Measurements from ENCODE around the gene MCM7. TPM values are rescaled to one million over a fixed set of nuclear protein-coding genes. Genes with fewer than 3 reads are reported as not detected.

MCM7 gene
- total and polyA plus RNA-seq, 4 donors = 36.0 to 54.7 (median 41.8) TPM

DNA sequence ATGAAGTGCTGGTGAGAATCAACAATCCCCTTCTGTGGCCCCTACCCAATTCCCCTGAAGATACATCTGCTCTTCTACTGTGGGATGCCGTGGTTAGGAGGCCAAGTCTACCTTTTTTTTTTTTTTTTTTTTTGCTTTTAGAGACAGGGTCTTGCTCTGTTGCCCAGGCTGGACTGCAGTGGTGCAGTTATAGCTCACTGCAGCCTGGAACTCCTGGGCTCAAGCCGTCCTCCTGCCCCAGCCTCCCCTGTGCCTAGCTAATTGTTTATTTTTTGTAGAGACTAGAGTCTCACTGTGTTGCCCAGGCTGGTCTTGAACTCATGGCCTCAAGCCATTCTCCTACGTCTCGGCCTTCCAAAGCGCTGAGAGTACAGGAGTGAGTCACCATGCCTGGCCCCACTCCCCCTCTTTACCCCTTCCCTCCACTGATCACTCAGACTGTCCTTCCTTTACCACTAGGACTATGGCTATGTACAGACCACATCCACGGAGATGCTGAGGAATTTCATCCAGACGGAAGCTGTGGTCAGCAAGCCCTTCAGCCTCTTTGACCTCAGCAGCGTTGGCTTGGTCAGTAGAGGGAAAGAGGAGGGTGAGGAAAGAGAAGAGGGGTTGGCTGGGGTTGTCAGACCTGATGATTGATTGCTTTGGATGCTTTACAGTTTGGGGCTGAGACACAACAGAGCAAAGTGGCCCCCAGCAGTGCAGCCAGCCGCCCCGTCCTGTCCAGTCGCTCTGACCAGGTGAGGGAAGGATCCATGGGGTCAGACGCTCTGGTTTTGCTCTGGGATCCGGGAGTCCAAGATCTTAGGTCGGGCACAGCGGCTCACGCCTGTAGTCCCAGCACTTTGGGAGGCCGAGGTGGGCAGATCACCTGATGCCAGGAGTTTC lies 2.0 kb upstream of the MCM7 start:
- Histone ChIP-seq H3K9ac (ENCODE audit: insufficient read depth in 1 of 2, low read length in 2 of 2) (no peak overlapping the region), H3K36me3 (ENCODE audit: control insufficient read depth in 4 of 4, insufficient read depth in 4 of 4, low read length in 4 of 4) (peaks cover 11 to 47% (median 22%) of the 10 kb centered on the region in 4 donors), H3K27me3 (ENCODE audit: control insufficient read depth in 3 of 3, insufficient read depth in 3 of 3, low read length in 2 of 3) (no peaks in the 10 kb centered on the region), H3K27ac (ENCODE audit: low read depth in 1 of 2, low read length in 1 of 2) (no peak overlapping the region), H3K4me3 (no peak overlapping the region), H3K4me1 (ENCODE audit: control insufficient read depth in 5 of 5, insufficient read depth in 5 of 5, low read length in 5 of 5) (peaks cover 0 to 15% (median 11%) of the 10 kb centered on the region in 5 donors), H3K9me3 (ENCODE audit: control insufficient read depth in 4 of 4, insufficient read depth in 3 of 4, low read length in 3 of 4) (no peaks in the 10 kb centered on the region)
- no peak for ATAC-seq (ENCODE audit: insufficient read depth, low FRiP score)
- WGBS, 2 donors = 92 to 93% methylated on average over 17 of the region's 17 CpGs
- no peak for DNase-seq
- TF ChIP-seq, protein P1, sequence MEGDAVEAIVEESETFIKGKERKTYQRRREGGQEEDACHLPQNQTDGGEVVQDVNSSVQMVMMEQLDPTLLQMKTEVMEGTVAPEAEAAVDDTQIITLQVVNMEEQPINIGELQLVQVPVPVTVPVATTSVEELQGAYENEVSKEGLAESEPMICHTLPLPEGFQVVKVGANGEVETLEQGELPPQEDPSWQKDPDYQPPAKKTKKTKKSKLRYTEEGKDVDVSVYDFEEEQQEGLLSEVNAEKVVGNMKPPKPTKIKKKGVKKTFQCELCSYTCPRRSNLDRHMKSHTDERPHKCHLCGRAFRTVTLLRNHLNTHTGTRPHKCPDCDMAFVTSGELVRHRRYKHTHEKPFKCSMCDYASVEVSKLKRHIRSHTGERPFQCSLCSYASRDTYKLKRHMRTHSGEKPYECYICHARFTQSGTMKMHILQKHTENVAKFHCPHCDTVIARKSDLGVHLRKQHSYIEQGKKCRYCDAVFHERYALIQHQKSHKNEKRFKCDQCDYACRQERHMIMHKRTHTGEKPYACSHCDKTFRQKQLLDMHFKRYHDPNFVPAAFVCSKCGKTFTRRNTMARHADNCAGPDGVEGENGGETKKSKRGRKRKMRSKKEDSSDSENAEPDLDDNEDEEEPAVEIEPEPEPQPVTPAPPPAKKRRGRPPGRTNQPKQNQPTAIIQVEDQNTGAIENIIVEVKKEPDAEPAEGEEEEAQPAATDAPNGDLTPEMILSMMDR (IDR thresholded peaks at IDR 0.05; ENCODE audit: control extremely low read depth, extremely low read depth) = no peak

DNA sequence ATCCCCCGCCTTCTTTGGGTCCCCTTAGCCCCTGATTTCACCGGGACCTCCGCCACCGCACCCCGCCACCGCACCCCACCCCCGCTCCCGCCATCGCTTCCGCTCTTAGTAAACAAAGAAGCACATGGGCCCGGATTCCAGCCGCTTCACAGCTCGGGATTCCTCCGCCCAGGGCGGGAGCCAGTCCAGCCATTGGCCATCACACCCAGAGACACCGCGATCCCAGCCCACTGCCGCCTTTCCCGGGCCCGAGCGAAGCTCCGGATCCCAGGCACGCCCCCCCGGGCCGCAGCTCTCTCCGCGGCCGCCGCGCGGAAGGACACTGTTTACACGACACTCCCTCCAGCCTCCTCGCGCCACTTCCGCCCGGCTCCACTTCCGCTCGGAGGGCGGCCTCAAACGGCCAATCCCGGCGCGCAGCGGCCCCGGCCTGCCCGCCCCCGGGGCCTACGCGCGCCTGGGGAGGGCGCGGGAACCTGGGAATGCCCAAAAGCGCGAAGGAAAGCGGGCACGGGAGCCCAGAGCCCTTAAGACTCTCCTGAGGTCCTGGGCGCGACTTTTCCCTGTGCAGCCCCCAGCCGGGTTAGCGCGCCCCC lies 679 bp downstream of the MCM7 start:
- Histone ChIP-seq H3K36me3 (ENCODE audit: control insufficient read depth in 4 of 4, insufficient read depth in 4 of 4, low read length in 4 of 4) (peaks cover 18 to 42% (median 40%) of the 10 kb centered on the region in 4 donors), H3K4me3 (peak overlapping the region; percentile 76), H3K9me3 (ENCODE audit: control insufficient read depth in 4 of 4, insufficient read depth in 3 of 4, low read length in 3 of 4) (no peaks in the 10 kb centered on the region), H3K4me1 (ENCODE audit: control insufficient read depth in 5 of 5, insufficient read depth in 5 of 5, low read length in 5 of 5) (peaks cover 0 to 15% (median 11%) of the 10 kb centered on the region in 5 donors), H3K9ac (ENCODE audit: insufficient read depth in 1 of 2, low read length in 2 of 2) (peak overlapping the region; percentile 44 to 76), H3K27ac (ENCODE audit: low read depth in 1 of 2, low read length in 1 of 2) (peak overlapping the region; percentile 79 to 84), H3K27me3 (ENCODE audit: control insufficient read depth in 3 of 3, insufficient read depth in 3 of 3, low read length in 2 of 3) (no peaks in the 10 kb centered on the region)
- peak; percentile 93 for ATAC-seq (ENCODE audit: insufficient read depth, low FRiP score)
- WGBS, 2 donors = 0 to 1% methylated on average over 57 to 61 of the region's 61 CpGs
- DNase-seq = peak; percentile 96 to 98 (median 97)
- TF ChIP-seq, protein P1 (IDR thresholded peaks at IDR 0.05; ENCODE audit: control extremely low read depth, extremely low read depth) = no peak

DNA sequence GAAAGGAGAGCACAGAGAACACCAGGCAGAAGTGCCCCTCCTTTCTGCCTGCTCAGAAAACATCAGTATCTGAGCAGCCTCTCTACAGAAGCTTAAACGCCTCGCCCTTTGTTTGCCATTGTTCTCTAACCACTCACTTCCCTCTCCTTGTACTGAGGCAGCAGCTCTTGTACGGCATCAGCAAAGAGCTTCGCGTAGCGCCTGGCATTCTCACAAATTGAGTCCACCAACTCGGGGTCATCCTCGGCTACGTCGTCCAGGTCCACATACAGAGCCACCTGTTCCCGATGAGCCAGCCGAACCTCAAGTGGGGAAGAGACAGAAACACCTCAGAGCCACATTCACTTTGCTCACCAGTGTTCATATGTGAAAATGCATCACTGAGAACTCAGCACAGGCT lies 1.7 kb downstream of the MCM7 start:
- TF ChIP-seq, protein P1 (IDR thresholded peaks at IDR 0.05; ENCODE audit: control extremely low read depth, extremely low read depth) = no peak
- Histone ChIP-seq H3K27ac (ENCODE audit: low read depth in 1 of 2, low read length in 1 of 2) (no peak overlapping the region), H3K4me1 (ENCODE audit: control insufficient read depth in 5 of 5, insufficient read depth in 5 of 5, low read length in 5 of 5) (peaks cover 0 to 15% (median 11%) of the 10 kb centered on the region in 5 donors), H3K9me3 (ENCODE audit: control insufficient read depth in 4 of 4, insufficient read depth in 3 of 4, low read length in 3 of 4) (no peaks in the 10 kb centered on the region), H3K4me3 (no peak overlapping the region), H3K9ac (ENCODE audit: insufficient read depth in 1 of 2, low read length in 2 of 2) (peak overlapping the region in 1 of 2 donors; percentile 76), H3K36me3 (ENCODE audit: control insufficient read depth in 4 of 4, insufficient read depth in 4 of 4, low read length in 4 of 4) (peaks cover 16 to 48% (median 40%) of the 10 kb centered on the region in 4 donors), H3K27me3 (ENCODE audit: control insufficient read depth in 3 of 3, insufficient read depth in 3 of 3, low read length in 2 of 3) (no peaks in the 10 kb centered on the region)
- DNase-seq (no peak), ATAC-seq (ENCODE audit: insufficient read depth, low FRiP score) (no peak)
- WGBS, 2 donors = 50 to 76% methylated on average over 12 of the region's 12 CpGs
